ENCODE results near the gene WHRN. TPM values are rescaled to one million over a fixed set of nuclear protein-coding genes. Genes with fewer than 3 reads are reported as not detected.
A peak's percentile ranks its signal among the peaks of the same experiment; 100 is the strongest.

The WHRN gene
- total RNA-seq, 1 experiment from 2014 or later, result 4.7 TPM

DNA sequence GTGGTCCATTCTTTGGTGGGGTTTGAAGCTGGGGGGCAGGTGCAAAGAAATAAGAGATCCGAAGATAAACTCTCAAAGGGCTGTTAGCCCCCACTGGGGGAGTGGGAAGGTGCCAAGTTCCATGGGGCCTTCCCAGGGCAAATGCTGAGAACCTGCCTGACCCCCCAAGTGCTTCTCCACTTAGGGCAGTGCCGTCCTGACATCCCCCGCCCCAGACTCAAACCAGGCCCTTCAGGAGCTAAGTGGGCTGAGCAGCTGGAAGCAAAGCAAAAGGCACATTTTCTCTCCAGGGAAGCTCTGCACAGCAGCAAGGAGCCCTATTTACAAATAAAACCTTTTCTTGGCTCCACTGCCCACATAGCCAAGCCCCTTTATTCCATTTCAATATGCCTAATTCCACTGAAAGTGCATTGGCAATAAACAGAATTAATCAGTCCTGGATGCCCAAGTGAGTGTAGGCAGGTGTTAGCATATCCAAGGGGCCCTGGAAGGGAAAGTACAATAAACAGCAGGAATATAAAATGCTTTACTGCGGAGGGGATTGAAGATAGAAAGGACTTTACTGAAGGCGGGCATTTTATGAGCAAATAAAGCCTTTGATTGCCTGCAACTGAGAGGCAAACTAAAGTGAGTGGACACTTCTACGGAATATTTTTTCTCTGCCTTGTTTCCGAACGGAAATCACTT is 44.6 kb downstream of the WHRN start:
- no peak for DNase-seq (ENCODE audit: low spot score)
- in situ Hi-C loops (cut with HindIII; ENCODE audit: low sequenced_read_pairs), result no loop called here

DNA sequence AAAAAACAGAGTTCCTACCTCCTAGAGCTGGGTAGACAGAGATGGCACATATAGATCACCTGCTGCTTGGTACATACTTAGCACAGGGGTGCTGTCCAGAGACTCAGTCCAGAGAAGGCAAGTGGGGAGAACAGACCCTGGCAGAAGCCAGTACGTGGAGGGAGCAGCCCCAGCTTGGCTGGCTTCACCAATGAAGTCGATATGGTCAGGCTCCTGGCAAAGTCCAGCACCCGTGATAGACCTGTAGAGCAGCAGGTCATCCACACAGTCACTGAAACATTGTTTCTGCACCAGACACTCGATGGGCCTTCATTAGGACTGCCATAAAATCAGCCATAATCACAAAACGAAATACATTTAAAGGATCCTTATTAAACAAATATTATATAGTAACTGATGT is 45.8 kb downstream of the WHRN start:
- no peak for DNase-seq (ENCODE audit: low spot score)
- in situ Hi-C loops (cut with HindIII; ENCODE audit: low sequenced_read_pairs), result no loop called here

DNA sequence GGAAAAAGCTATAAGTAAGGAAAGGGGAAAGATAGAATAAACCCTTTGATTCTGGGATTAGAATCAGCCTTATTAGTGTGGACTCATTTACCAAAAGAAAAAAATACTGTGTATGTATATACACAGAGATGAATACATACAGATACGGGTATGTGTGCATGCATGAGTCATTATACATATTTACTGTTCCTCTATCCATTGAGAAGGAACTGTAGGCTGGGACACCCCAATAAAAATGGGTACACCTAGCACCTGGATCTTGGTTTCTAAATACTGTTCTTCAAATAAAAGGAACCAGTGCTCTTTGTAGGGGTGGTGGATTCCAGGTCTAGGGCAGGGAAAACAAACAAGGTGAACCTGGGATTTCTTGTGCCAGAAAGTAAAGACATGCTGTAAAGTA is 48.3 kb downstream of the WHRN start:
- in situ Hi-C loops (cut with HindIII; ENCODE audit: low sequenced_read_pairs), result no loop called here
- DNase-seq (ENCODE audit: low spot score), result no peak

DNA sequence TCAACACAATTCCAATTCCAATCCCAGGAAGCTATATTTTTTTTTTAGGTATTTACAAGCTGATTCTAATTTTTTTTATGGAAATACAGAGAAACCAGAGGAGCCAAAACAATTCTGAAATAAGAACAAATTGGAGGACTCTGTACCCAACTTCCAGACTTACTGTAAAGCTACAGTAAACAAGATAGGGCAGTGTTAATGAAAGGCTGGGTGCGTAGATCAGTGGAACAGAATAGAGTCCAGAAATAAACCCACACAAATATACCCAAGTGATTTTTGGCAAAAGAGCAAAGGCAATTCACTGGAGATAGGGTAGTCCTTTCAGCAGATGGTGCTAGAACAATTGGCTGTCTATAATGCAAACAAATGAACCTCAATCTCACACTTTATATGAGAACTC is 50.6 kb downstream of the WHRN start:
- in situ Hi-C loops (cut with HindIII; ENCODE audit: low sequenced_read_pairs), result no loop called here
- peak; percentile 40 for DNase-seq (ENCODE audit: low spot score)

DNA sequence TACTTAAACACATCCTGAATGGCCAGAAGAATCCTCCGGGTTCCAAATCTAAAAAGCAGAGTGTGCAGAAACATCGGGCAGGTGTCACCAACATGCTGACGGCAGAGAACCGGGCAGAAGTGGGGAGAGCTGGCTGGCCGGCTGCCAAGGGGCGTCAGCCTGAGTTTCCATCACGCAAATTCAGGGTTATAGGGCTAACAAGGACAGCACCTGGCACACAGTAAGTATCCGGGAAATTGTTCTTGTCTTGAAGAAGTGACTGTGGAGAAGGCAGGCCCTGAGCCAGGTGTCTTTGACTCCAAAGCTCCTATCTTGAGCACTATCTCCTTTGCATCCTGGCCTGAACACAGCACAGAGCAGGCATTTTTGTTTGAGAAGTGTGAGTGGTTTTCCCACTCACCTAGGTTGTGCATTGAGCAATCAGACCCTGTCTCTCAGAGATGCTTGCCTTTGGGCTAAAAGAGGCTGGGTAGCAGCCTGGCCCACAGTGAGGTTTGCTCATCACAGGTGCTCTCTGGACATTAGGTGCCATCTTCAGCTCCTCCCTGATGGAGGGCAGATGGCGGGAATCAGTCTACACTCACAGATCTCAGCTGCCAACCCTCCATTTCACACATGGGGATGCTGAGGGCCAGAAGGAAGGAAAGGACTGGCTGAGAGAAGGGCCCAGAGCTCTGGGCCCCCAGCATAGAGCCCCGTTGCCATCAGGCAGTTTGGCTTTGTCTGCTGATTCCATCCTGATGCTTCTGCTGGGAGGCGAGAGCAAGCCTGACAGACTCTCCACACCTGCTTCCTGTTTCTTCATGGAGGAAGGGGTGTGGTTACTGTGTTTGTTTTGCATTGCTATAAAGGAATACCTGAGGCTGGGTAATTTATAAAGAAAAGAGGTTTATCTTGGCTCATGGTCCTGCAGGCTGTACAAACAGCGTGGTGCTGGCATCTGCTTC is 52.8 kb downstream of the WHRN start:
- in situ Hi-C loops (cut with HindIII; ENCODE audit: low sequenced_read_pairs), result no loop called here
- DNase-seq (ENCODE audit: low spot score), result peak; percentile 68

DNA sequence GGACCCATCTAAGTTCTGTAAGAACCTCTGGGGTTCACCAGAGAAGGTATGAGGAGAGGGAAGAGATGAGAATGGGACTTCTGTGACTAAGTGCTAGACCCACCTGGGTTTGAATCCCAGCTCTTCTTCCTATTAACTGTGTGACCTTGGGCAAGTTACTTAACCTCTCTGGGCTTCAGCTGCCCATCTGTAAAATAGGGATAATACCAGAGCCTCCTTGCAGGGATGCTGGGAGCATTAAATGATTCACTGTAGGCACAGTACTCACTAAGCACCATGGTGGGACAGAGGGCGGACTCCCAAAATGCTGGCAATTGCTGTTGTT is 53.6 kb downstream of the WHRN start:
- in situ Hi-C loops (cut with HindIII; ENCODE audit: low sequenced_read_pairs), result no loop called here
- no peak for DNase-seq (ENCODE audit: low spot score)

DNA sequence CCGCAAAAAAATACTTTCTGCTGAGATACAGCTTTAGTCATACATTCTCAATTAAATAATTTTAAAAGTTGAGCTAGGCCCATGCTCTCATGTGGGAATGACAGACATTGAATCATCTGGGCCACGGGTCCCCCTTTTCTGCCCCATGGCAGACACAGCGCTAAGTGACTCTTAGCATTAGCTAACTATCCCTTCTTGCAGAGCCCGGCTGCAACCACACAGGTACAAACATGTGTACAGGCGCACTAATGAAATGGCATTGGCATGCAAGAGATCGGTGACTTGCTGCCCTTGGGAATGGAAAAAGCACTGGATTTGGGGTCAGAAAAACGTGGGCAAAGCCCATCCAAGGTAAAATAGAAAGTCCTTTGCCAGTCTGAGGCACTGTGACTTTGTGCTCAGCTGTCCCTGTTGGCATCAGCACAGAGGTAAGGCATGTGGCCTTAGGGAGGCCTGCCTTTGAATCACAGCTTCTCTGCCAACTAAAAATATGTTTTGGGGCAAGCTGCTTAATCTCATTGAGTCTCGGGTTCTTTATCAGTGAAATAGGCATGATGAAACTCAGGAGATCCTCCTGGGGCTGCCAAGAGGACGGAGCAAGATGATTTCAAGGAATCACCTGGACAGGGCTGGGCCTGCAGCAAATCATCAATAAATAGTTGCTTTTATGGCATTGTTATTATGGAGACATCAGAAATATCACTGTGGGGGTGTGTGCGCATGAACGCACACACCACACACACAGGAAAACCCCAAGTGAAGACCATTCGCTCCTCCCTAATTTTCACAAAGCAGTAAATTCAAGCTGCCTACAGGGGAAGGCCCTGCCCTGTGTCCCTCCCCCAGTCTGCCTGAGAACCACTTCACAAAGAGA is 54.2 kb downstream of the WHRN start:
- in situ Hi-C loops (cut with HindIII; ENCODE audit: low sequenced_read_pairs), result no loop called here
- DNase-seq (ENCODE audit: low spot score), result peak; percentile 46

DNA sequence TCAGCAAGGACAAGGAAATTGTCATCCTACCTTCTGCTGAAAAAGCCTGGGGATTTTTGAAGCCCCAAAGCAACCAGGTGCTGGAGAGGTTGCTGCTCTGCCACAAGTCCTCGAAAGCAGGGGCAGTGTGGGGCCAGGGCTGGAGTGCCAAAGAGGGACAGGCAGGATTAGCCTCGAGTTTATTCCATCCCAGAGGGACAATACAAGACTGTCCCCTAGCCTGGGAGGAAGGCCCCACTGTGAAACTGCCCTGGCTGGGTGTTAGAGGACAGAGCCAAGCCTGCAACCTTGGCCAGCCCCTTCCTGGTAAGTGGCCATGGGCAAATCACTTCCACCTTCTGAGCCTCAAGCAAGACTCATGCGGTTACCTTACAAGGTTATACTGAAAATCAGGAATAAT is 55.1 kb downstream of the WHRN start:
- no peak for DNase-seq (ENCODE audit: low spot score)
- in situ Hi-C loops (cut with HindIII; ENCODE audit: low sequenced_read_pairs), result no loop called here

DNA sequence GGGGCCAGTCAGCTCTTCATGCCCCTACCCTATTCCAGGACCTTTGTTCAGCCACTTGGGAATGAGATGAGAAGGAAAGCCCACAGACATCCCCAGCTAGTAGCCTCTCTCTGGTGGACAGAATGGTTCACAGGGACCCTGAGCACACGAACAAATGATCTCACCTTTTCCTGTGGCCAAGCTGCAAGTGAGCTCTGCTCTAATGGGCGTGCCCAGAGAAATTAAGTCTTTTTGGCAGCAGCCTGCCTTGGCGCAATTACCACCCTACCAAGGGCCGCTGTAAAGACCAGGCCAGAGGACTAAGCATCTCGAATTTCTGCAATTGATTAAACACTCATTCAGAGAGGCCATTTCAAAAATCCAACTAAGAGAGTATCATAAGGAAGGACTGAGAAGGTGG is 56.0 kb downstream of the WHRN start:
- in situ Hi-C loops (cut with HindIII; ENCODE audit: low sequenced_read_pairs), result no loop called here
- no peak for DNase-seq (ENCODE audit: low spot score)

DNA sequence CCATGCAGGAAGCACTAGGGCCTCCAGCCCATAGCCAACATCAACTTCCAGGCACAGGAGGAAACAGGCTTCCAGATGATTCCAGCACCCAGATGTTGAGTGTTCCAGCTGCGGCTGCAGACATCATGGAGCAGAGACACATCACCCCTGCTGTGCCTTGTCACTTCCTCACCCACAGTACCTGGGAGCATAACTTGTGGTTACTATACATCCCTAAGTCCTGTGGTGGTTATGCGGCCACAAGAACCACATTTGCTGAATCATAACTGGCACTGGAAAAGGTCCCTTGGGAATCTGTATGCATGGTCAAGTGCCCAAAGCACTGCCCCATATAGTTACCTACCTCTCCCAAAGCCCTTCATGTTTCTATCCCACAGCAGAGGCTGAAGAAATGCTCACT is 56.6 kb downstream of the WHRN start:
- DNase-seq (ENCODE audit: low spot score), result no peak
- in situ Hi-C loops (cut with HindIII; ENCODE audit: low sequenced_read_pairs), result no loop called here

DNA sequence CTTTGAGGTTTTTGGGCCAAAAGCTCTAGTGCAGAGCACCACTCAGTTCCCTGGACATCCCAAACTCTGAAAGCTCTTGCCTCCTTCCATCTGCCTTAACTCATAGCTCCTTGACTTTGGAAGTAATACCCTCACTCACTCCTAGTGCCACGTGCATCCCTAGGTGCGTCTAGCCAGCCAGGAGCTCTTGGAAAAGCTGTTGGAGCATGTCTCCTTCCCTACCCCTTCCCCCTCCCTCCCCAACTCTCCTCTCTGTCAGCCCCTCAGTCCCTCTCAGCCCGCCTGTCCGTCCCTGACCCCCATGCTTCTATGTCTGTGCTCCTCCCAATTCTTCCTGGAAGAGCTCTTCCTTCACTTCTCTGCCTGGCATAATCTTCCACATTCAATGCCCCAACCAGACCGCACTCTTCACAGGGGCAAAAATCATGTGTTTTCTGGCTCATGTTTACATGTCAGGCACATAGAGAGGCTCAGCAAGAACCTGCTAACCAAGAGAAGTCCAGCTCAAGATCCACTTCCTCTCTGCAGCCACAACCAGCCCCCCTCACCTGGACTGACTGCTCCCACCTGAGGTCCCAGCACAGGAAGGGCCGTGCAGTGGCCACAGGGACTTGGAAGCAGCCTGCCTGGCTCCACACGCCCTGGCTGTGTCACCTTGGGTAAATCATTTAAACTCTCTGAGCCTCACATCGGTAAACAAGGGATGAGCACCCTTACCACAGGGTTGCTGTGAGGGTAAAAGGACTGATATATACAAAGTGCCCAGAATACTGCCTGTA is 58.4 kb downstream of the WHRN start:
- in situ Hi-C loops (cut with HindIII; ENCODE audit: low sequenced_read_pairs), result no loop called here
- DNase-seq (ENCODE audit: low spot score), result no peak

DNA sequence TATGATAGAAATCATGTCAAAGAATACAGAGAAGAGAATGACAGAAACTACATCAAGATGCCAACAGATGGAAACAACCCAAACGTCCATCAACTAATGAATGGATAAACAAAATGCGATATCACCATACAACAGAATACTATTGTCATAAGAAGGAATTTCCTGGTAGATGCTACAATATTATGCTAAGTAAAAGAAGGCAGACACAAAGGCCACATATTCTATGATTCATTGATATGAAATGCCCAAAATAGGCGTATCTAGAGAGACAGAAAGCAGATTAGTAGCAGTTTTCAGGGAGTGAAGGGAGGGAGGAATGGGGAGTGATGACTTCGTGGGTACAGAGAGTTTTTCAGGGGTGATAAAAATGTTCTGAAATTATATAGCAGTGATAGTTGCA is 59.2 kb downstream of the WHRN start:
- in situ Hi-C loops (cut with HindIII; ENCODE audit: low sequenced_read_pairs), result no loop called here
- no peak for DNase-seq (ENCODE audit: low spot score)

DNA sequence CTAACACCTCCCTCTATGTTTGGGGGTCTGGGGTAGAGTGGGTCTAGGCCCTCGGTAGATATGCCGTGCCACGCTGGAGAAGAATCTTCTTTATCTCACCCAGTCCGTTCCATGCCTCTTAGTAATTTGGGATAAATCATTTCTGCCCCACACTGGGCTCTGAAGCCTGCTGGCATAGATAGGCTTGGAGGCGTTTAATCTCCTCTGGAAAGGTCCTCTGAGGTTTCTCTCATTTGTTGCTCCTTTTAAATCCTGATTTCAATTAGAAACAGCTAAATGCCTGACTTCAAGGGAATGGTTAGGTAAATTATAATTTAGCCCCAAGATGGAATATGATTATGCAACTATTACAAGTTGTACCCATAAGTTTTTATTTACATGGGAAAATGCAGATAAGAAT is 59.7 kb downstream of the WHRN start:
- no peak for DNase-seq (ENCODE audit: low spot score)
- in situ Hi-C loops (cut with HindIII; ENCODE audit: low sequenced_read_pairs), result no loop called here

DNA sequence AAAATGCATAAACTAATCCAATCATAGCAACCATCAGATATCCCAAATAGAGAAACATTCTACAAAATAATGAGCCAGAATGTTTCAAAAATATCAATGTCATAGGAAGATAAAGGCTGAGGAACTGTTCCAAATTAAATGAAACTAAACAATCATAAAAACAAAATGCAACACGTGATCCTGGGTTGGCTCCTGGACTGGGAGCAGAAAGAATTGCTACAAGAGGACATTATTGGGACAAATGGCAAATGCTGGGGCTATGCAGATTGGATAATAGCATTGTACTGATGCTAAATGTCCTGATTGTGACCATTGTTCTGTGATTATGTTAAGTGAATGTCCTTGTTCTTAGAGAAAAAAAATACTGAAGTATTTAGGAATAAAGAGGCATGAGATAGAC is 63.3 kb downstream of the WHRN start:
- DNase-seq (ENCODE audit: low spot score), result no peak
- in situ Hi-C loops (cut with HindIII; ENCODE audit: low sequenced_read_pairs), result no loop called here

DNA sequence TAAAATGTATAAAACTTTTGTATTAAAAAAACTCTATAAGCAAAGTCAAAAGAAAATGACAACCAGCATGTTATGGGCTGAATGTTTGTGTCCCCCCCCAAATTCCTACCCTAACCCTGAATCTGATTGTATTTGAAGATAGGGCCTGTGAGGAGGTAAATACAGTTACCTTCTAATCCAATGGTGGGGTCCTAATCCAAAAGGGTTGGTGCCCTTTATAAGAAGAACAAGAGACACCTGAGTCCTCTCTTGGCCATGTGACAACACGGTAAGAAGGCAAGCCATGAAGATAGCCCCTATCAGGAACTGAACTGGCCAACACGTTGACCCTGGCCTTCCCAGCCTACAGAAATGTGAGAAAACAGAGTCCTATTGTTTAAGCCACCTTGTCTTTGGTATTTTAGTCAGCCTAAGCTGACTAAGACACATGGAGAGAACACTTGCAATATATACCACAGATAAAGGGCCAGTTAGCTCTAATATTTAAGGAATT is 67.8 kb downstream of the WHRN start:
- no peak for DNase-seq (ENCODE audit: low spot score)
- in situ Hi-C loops (cut with HindIII; ENCODE audit: low sequenced_read_pairs), result no loop called here

DNA sequence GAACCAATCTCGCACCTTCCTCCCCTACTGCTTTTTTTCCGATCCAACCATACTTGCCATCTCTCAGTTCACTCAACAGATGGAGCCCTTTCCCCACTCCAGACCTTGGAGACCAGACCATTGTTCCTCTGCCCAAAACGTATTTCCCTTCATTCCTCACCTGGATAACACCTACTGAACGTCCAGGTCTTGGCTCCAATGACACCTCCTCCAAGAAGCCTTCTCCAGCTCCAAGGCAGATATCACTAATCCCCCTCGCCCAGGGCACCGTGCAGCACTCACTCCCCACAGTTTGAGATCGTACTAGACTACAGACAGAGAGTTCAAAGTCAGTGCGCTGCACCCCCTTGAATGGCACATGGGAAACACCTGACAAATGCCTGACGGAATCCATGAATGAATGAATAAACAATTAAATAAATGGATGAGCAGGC is 70.4 kb downstream of the WHRN start:
- DNase-seq (ENCODE audit: low spot score), result peak; percentile 74
- in situ Hi-C loops (cut with HindIII; ENCODE audit: low sequenced_read_pairs), result no loop called here

DNA sequence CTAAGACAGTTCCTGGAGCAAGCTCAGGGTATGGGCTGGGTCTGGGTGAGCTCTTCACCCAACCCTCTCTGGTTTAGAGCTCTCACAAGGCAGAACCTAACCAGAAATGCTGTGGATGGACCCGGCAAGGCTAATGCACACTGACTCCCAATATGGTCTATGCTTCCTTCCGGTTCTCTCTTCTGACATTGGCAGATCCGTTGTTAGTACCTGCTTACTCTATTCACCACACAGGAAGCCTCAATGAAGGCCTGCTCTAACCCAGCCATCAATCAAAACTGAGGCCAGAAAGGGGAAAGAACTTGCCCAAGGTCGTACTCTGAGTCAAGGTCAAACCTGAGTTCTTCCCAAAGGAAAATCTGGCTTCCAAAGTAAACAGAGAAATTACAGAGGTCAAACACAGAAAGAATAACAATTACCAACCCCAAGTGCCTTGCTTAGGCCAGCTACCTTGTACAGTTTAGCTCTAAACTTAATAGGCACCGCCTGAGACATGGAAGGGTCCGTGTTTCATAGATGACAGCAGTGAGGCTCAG is 71.5 kb downstream of the WHRN start:
- DNase-seq (ENCODE audit: low spot score), result no peak
- in situ Hi-C loops (cut with HindIII; ENCODE audit: low sequenced_read_pairs), result no loop called here

DNA sequence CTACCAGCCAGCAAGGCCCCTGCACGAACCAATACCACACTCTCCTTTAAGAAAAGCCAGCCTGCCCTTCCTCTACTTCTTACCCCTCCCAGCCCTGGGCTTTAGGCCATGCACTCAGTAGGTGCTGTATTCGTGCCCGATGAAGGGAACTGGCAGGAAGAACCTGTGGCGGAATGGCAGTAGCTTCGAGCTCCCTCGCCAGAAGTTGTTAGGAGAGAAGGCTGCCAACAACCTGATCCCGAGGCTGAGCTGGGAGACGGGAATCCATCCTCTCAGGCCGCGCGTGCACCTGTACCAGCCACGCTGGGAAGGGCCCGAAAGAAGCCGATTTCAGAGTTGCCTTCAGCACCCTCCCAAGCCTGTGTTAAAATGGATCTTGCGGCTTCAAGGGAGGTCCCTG is 72.2 kb downstream of the WHRN start:
- DNase-seq (ENCODE audit: low spot score), result peak; percentile 86
- in situ Hi-C loops (cut with HindIII; ENCODE audit: low sequenced_read_pairs), result no loop called here

Measured in G401 (cell line).